GM18520 (cell line): Measurements from ENCODE around the gene MPND.

ENCODE experiments used
- ATAC-seq: cut with Tn5 transposase; IDR thresholded peaks from one replicate; pipeline ENCODE4 v1.9.1; 2021; ENCODE audit not compliant: unreplicated experiment

Gene MPND

GRCh38 chr19:4365341-4365740 lies 22.0 kb downstream of the MPND start:
- ATAC-seq = no peak

GRCh38 chr19:4365791-4366665 lies 22.7 kb downstream of the MPND start:
- no peak for ATAC-seq

- no peak for ATAC-seq
These were observed 23.4 kb downstream of the MPND start for GRCh38 chr19:4366666-4367335.

GRCh38 chr19:4367336-4367723 lies 24.0 kb downstream of the MPND start:
- no peak for ATAC-seq

- ATAC-seq = no peak
These were observed 24.4 kb downstream of the MPND start for GRCh38 chr19:4367781-4368127.

GRCh38 chr19:4368128-4368820 lies 24.9 kb downstream of the MPND start:
- no peak for ATAC-seq

- ATAC-seq = peak; percentile 42
These were observed 25.9 kb downstream of the MPND start for GRCh38 chr19:4369109-4369887.

GRCh38 chr19:4369888-4370260 lies 26.5 kb downstream of the MPND start:
- ATAC-seq = no peak

- ATAC-seq = no peak
These were observed 27.2 kb downstream of the MPND start for GRCh38 chr19:4370418-4371041.

- ATAC-seq = no peak
These were observed 28.1 kb downstream of the MPND start for GRCh38 chr19:4371247-4372164.

- ATAC-seq = no peak
These were observed 29.0 kb downstream of the MPND start for GRCh38 chr19:4372165-4373012.

- ATAC-seq = no peak
These were observed 29.6 kb downstream of the MPND start for GRCh38 chr19:4373013-4373367.

GRCh38 chr19:4373601-4374497 lies 30.5 kb downstream of the MPND start:
- no peak for ATAC-seq

- no peak for ATAC-seq
These were observed 31.3 kb downstream of the MPND start for GRCh38 chr19:4374498-4375163.

- peak; percentile 54 for ATAC-seq
These were observed 32.0 kb downstream of the MPND start for GRCh38 chr19:4375164-4376027.

GRCh38 chr19:4376028-4376670 lies 32.8 kb downstream of the MPND start:
- no peak for ATAC-seq
